ENCODE data around the gene ITGA11.

ITGA11 gene

DNA sequence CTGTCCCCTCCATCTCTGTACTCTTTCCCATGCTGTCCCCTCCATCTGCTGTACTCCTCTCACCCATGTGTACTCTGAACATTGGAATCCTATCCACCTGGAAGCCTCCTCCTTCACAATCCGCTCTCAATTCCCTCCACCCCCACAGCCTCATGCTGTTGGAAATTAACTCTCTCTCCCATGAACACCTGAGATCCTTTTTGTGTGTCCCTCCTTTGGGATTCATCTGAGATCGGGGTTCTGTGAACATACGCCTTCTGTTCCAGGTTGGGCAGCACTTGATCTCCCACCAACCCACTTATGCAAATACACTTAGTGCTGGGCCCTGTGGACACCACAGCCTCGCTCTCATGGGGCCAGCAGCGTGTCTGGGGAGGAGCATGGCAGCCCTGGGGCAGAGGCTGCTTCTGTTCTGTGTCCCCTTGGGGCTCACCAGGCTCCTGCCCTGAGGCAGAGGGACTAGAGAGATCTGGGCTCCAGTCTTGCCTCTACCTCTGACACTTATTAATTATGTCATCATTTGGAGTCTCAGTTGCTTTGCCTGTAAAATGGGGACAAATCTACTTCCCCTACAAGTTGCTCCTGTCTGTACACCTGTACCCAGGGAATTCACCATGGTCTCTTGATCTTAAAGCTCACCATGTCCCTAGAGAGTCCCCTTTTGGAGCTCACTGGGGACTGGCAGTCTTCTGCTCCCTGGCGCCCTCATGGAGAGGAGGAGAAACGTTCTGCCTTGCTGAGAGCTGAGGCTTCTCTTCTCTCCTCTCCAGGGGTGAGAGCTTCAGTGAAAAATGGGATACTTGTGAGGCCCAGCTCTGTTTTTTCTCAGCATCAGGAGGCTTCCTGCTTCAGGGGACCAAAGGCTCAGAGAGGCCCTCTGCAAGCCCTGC lies 42.7 kb downstream of the ITGA11 start:
- no peak for DNase-seq

DNA sequence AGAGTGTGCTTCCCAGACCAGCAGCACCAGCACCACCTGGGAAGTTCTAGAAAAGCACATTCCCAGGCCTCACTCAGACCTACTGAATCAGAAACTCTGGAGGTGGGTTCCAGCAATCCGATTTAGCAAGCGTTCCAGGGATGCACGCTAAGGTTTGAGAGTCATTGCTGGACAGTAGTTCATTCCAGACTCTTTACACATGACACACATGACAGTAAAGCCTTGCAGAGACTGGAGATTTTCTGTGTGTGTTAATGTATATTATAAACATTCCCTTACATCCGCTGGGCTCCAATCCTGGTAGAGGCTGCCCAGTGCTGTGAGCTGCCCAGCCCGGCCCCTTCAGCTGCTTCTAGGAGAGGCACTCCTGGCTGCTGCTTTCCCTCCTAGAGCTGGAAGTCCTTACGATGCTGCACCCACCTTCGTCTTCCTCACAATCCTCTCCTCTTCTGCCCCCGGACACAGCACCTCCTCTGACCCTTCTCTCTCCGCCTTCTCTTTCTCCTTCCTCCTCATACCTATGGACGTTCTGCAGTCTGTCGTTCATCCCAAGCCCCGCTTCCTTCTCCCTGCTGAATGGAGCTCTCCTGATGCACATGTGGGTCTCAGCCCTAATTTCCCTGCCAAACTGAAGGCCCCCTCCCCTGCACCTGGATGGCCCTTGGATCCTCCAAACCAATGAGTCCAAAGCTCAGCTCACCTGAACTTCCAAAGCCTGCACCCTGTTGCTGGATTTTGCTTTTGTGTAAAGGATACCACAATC lies 44.4 kb downstream of the ITGA11 start:
- no peak for DNase-seq

- DNase-seq, result no peak
Observed at GRCh38 chr15:68386587-68387288, 45.2 kb downstream of the ITGA11 start.

DNA sequence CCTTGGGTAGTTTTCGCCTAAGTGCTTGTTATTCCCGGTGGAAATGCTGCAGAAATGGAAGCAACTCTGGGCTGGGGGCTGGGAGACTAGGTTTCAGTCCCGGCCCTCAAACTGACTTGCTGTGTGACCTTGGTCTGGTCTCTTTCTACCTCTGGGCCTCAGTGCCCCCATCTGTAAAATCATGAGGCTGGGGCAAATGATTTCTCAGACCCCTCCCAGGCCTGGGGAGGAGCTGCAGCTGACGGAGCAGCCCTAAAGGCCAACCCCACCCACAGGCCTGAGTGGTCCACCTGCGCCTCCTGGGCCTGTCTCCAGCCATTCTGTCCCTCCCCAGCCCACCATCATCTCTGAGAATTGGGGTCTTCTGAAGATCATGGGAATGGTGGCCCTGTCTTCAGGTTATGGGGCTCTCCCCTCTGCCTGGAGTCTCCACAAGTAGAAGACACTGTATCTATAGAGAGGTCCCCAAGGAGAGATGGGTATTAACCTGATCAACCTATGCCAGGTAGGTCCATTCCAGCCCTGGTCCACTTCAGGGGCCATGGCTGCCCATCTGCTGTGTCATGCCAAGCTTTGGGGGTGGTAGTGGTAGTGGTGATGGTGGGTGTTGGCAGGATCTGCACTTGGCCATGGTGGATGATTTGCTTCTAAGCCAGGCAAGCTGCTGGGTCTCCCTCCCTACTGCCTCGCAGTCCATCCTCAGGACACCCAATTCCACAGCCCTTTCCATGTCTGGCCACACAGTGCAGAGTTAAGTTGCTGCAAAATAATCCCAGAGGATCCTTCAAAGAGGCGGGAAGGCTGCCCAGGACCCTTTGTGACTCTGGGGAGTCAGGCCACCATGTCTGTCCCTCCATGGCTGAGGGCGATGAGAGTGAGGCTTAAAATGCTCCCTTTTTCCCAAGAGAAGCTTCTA lies 46.0 kb downstream of the ITGA11 start:
- DNase-seq, result no peak

GRCh38 chr15:68385240-68385561 lies 46.8 kb downstream of the ITGA11 start:
- DNase-seq, result no peak

GRCh38 chr15:68384451-68385239 lies 47.3 kb downstream of the ITGA11 start:
- no peak for DNase-seq

GRCh38 chr15:68383161-68384074 lies 48.5 kb downstream of the ITGA11 start:
- DNase-seq, result no peak

GRCh38 chr15:68382286-68383007 lies 49.5 kb downstream of the ITGA11 start:
- no peak for DNase-seq

DNA sequence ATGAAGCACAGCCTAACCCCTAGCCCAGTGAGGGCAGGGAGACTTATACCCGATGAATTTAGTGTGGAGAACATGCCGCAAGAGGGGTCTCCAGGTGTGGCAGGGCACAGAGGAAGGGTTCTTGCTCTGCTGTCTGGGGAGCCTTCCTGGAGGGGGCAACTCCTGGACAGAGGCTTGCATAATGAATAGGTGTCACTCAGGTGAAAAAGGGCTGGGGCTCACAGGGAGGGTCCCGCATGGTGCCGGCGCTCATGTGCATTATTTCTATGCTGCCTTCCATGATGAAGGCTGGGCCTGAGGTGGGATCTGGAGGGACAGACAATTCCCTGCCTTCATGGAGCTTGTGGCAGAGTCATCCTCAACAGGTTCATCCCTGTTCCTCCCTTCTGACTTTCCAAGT lies 51.5 kb downstream of the ITGA11 start:
- no peak for DNase-seq

DNA sequence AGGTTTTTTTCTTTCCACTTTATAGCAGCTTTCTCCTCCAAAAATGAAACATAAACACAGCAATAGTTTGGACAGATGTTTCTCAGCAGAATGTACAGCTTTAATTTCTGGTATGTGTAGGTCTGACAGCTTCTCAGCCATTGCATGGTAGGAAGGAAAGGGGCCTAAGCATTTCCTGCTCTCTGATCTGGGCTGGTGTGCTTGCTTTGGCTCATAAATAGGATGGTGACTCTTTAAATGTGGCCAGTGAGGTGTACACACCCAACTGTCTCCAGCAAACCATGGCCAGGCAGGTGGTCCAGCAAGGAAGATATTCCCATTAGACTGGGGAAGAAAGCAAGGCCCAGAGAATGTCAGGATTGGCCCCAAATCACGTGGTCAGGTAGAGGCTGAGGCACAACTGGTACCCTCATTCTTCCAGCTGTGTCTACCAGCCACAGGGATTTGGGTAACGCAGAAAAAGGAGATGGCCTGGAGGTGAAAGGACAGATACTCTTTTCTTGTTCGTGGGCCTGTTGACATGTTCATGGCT lies 52.1 kb downstream of the ITGA11 start:
- no peak for DNase-seq

DNA sequence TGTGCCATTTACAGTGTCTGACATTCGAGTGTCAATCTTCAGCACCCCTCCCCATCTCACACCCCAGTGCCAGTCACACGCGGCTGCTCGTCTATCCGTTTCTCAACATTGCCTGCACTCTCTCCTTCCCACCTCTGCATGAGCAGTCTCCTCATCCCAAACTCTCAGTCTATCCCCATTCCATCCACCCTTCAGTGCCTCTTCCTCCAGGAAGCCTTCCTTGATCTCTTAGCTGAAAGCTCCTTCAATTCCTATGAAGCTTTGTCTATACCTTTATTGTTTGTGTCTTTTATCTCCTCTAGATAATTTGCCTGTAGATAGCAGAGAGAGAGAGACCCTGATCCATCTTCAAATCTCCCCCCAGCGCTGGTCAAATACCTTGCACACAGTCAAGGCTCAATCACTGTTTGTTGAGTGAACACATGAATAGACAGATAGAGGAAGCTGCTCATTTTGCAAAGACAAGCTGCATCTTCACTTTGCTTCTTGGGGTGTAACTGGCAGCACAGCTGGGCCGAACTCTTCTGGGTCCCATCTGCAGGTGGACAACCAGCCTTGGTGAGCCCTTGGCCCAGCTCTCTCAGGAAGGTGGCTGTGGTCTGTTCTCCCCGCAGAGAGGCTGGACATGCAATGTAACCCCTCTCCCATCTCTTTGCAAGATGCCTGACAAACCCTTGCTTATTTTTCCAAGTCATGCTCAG lies 52.8 kb downstream of the ITGA11 start:
- no peak for DNase-seq

- DNase-seq, result no peak
Observed at GRCh38 chr15:68378595-68378994, 53.4 kb downstream of the ITGA11 start.

- no peak for DNase-seq
Observed at GRCh38 chr15:68377766-68378165, 54.2 kb downstream of the ITGA11 start.

DNA sequence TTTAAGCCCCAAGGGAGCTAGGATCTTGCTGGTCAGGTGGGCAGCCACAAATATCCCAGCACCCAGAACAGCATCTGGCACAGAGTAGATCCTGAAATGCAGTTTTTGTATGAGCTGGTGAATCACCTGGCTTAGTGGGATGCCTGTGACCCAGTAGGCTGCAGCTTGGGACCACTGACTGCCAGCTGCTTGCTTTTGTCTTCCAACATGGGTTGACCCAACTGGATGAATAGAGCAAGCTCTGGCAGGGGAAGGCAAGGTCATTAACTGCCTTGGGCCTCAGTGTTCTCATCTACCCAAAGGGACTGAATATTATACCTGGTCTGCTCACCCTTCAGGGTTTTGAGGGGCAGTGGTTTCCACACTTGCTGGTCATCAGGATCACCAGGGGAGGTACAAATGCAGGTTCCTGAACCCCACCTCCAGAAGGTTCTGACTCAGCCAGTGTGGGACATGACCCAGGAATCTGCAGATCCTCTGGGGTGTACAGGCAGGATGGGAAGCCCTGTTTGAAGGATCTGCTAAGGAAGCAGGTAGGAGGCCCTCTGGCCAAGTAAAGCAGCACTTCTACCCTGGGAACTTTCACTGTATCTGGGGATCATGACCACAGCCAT lies 55.4 kb downstream of the ITGA11 start:
- no peak for DNase-seq

- no peak for DNase-seq
Observed at GRCh38 chr15:68375716-68376220, 56.2 kb downstream of the ITGA11 start.

GRCh38 chr15:68375191-68375631 lies 56.8 kb downstream of the ITGA11 start:
- DNase-seq, result no peak

- no peak for DNase-seq
Observed at GRCh38 chr15:68374168-68374745, 57.7 kb downstream of the ITGA11 start.

- DNase-seq, result no peak
Observed at GRCh38 chr15:68373028-68373427, 58.9 kb downstream of the ITGA11 start.
